Measurements from ENCODE around the gene FLT1. TPM values are rescaled to one million over a fixed set of nuclear protein-coding genes. Genes with fewer than 3 reads are reported as not detected.

FLT1 gene, protein sequence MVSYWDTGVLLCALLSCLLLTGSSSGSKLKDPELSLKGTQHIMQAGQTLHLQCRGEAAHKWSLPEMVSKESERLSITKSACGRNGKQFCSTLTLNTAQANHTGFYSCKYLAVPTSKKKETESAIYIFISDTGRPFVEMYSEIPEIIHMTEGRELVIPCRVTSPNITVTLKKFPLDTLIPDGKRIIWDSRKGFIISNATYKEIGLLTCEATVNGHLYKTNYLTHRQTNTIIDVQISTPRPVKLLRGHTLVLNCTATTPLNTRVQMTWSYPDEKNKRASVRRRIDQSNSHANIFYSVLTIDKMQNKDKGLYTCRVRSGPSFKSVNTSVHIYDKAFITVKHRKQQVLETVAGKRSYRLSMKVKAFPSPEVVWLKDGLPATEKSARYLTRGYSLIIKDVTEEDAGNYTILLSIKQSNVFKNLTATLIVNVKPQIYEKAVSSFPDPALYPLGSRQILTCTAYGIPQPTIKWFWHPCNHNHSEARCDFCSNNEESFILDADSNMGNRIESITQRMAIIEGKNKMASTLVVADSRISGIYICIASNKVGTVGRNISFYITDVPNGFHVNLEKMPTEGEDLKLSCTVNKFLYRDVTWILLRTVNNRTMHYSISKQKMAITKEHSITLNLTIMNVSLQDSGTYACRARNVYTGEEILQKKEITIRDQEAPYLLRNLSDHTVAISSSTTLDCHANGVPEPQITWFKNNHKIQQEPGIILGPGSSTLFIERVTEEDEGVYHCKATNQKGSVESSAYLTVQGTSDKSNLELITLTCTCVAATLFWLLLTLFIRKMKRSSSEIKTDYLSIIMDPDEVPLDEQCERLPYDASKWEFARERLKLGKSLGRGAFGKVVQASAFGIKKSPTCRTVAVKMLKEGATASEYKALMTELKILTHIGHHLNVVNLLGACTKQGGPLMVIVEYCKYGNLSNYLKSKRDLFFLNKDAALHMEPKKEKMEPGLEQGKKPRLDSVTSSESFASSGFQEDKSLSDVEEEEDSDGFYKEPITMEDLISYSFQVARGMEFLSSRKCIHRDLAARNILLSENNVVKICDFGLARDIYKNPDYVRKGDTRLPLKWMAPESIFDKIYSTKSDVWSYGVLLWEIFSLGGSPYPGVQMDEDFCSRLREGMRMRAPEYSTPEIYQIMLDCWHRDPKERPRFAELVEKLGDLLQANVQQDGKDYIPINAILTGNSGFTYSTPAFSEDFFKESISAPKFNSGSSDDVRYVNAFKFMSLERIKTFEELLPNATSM (N-terminal part only)
- total RNA-seq (2016; rRNA removed; fragmentation: Illumina TruSeq; extraction: Trizol), result 0.02 TPM in 1 of 2 replicates, not detected in the other
- total RNA-seq (2016; cell fraction: cytosol; rRNA removed; fragmentation: Illumina TruSeq; extraction: Trizol; ENCODE audit: low read depth), result not detected in 2 replicates
- not detected in 2 replicates for total RNA-seq (2016; cell fraction: insoluble cytoplasmic fraction; rRNA removed; fragmentation: Illumina TruSeq; extraction: Trizol)
- total RNA-seq (2016; cell fraction: membrane; rRNA removed; fragmentation: Illumina TruSeq; extraction: Trizol), result not detected in 2 replicates
- not detected in 2 replicates for total RNA-seq (2016; cell fraction: nucleus; rRNA removed; fragmentation: Illumina TruSeq; extraction: Trizol)
- not detected in 2 replicates for polyA plus RNA-seq (2011; rRNA removed)
- polyA plus RNA-seq (2011; cell fraction: cytosol; rRNA removed), result 0.03 TPM in 1 of 2 replicates, not detected in the other
- not detected in 2 replicates for polyA plus RNA-seq (2011; cell fraction: nucleus; rRNA removed)
- not detected in 2 replicates for polyA plus RNA-seq (2012)
- not detected in 2 replicates for polyA plus RNA-seq (2016; cell fraction: cytosol; fragmentation: Illumina TruSeq; extraction: Trizol; ENCODE audit: low read depth)
- polyA plus RNA-seq (2016; cell fraction: insoluble cytoplasmic fraction; fragmentation: Illumina TruSeq; extraction: Trizol; ENCODE audit: low read depth), result not detected in 2 replicates
- not detected in 2 replicates for polyA plus RNA-seq (2016; cell fraction: membrane; fragmentation: Illumina TruSeq; extraction: Trizol; ENCODE audit: low read depth)
- not detected in 2 replicates for polyA plus RNA-seq (2016; cell fraction: nucleus; fragmentation: Illumina TruSeq; extraction: Trizol; ENCODE audit: insufficient read depth, low read depth)
- not detected in 2 replicates for polyA minus RNA-seq (2011; rRNA and poly(A)+ RNA removed; ENCODE audit: low replicate concordance)
- not detected in 2 replicates for polyA minus RNA-seq (2011; cell fraction: cytosol; rRNA and poly(A)+ RNA removed)
- not detected in 2 replicates for polyA minus RNA-seq (2011; cell fraction: nucleus; rRNA and poly(A)+ RNA removed)
- Bru-seq, nascent RNA, result percentile 2 among the genes with signal in this experiment
- percentile 2 among the genes with signal in this experiment for BruChase-seq, experiment 1, labeled RNA remaining after a 6-hour chase
- BruChase-seq, experiment 2, labeled RNA remaining after a 2-hour chase, result percentile 2 among the genes with signal in this experiment
- long read RNA-seq, experiment 1, result 0 reads
- long read RNA-seq, experiment 2, result 0 reads

DNA sequence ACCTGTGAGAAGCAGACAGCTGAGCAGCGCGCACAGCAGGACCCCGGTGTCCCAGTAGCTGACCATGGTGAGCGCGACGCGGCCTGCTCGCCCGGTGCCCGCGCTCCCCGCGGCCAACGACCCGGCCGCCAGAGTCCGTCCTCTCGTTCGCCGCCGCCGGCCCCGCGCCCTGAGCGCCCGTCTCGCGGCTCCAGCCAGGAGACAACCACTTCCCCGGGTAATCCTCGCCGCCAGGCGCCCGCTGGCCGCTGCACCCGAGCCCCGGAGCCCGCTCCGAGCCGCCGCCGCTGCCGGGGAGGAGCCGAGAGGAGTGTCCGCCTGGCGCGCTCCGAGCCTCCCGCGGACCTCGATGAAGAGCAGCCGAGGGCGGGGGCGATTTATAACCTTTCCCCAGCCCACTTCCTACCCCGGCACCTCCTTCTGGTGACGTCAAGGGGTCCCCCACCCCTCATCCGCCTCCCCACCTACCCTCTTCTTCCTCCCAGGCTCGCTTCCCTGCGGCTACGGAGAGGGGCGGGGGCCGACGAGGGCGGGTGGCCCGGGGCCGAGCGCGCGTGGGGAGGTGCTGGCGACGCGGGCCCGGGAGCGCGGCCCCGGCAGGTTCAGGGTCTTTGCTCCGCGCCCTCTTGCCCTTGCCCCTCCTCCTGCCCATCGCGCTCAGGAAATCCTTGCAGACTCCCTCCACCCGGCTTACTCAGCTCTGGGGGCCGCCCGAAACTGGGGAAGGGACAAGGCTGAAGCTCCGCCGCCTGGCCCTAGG is at the start of gene FLT1:
FLT1 (minus strand) TSS at position 351 of the 760 bp plus-strand sequence; CDS start at position 66, 285 bp downstream.
- H3K9ac ChIP-seq (ENCODE audit: insufficient read depth, low read depth, low read length), result no peak within 1 kb of the TSS
- ATAC-seq (peak; percentile 31; the same call in 2 of the 3 replicates), DNase-seq (ENCODE audit: low spot score) (no peak), FAIRE-seq (no peak)
- in situ Hi-C loops (cut with HindIII; ENCODE audit: extremely low pct_ligation_motif_present, low pct_unique_long_range_greater_than_20kb), result no loop called here
- WGBS (ENCODE audit: low lambda C conversion rate), result 14% methylated on average over 7 of the region's 84 CpGs
- no peaks in the 10 kb centered on the region for H4K20me1 ChIP-seq (ENCODE audit: insufficient read depth, low read length)
- H3K79me2 ChIP-seq (ENCODE audit: insufficient read depth, low read length), result no peaks in the 10 kb centered on the region
- TF ChIP-seq BHLHE40 (IDR thresholded peaks at IDR 0.05; ENCODE audit: low read length) (no peak), KMT2A (CRISPR knock-in tag; IDR thresholded peaks at IDR 0.05) (no peak), ZNF547 (CRISPR knock-in tag; IDR thresholded peaks at IDR 0.05) (no peak), ZNF317 (CRISPR knock-in tag; IDR thresholded peaks at IDR 0.05) (no peak), HNRNPK (IDR thresholded peaks at IDR 0.05; ENCODE audit: low read depth, low read length, poor library complexity, severe bottlenecking) (no peak)
- TF ChIP-seq, protein P1, sequence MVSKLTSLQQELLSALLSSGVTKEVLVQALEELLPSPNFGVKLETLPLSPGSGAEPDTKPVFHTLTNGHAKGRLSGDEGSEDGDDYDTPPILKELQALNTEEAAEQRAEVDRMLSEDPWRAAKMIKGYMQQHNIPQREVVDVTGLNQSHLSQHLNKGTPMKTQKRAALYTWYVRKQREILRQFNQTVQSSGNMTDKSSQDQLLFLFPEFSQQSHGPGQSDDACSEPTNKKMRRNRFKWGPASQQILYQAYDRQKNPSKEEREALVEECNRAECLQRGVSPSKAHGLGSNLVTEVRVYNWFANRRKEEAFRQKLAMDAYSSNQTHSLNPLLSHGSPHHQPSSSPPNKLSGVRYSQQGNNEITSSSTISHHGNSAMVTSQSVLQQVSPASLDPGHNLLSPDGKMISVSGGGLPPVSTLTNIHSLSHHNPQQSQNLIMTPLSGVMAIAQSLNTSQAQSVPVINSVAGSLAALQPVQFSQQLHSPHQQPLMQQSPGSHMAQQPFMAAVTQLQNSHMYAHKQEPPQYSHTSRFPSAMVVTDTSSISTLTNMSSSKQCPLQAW (CRISPR knock-in tag; IDR thresholded peaks at IDR 0.05), result no peak
- no peak within 1 kb of the TSS for H3K27ac ChIP-seq (ENCODE audit: extremely low read length, insufficient read depth, low read length)
- ChIA-PET POLR2A (no interaction called here), CTCF (ENCODE audit: low intra/inter-chr PET ratio, low total read pairs) (no interaction called here)
- H3K9me3 ChIP-seq (ENCODE audit: low read length), result no peaks in the 10 kb centered on the region
- H2AFZ ChIP-seq (ENCODE audit: low read length), result no peak within 1 kb of the TSS
- H3K27me3 ChIP-seq (ENCODE audit: control insufficient read depth in 1 of 2, insufficient read depth in 2 of 2, low read length in 2 of 2), result peaks cover 2 to 49% of the 10 kb centered on the region in 2 experiments; a peak in 4 of 5 replicates
- no peaks in the 10 kb centered on the region for H3K4me1 ChIP-seq (ENCODE audit: insufficient read depth, low read length)
- H3K4me2 ChIP-seq (ENCODE audit: low read depth, low read length), result no peak within 1 kb of the TSS
- intact Hi-C loops (cut with micrococcal nuclease; ENCODE audit: unreplicated experiment), result no loop called here
- no peaks in the 10 kb centered on the region for H3K36me3 ChIP-seq (replicated peaks in 1 of 2; ENCODE audit: control insufficient read depth in 1 of 2, insufficient read depth in 2 of 2, low read length in 2 of 2)
- H3K4me3 ChIP-seq (replicated peaks in 1 of 3; ENCODE audit: insufficient read depth in 1 of 3, low read depth in 2 of 3, low read length in 3 of 3), result no peak within 1 kb of the TSS
- BruUV-seq (replicated peaks), result no TSS peak
